NT2/D1 (cell line): ENCODE results near the gene PHF23.

Experiments
- DNase-seq: peaks from one replicate; pipeline ENCODE4 v3.0.0-alpha.2; 2011; ENCODE audit warnings: low read depth, low spot score
- H3K27me3 ChIP-seq: 2 replicates; pipeline ENCODE4 v1.6.0; 2011; ENCODE audit warnings: mild to moderate bottlenecking; ENCODE audit not compliant: insufficient read length, insufficient read depth
- H3K36me3 ChIP-seq: 2 replicates; pipeline ENCODE4 v1.6.1; 2011; ENCODE audit warnings: mild to moderate bottlenecking, low read length, mixed read lengths; ENCODE audit not compliant: insufficient read depth, insufficient read length
- H3K4me1 ChIP-seq: 2 replicates; pipeline ENCODE4 v1.5.1; 2011; ENCODE audit not compliant: insufficient read depth, insufficient read length
- H3K4me3 ChIP-seq: 2 replicates; pipeline ENCODE4 v1.5.1; 2011; ENCODE audit warnings: low read depth; ENCODE audit not compliant: insufficient read length
- H3K9ac ChIP-seq: 2 replicates; pipeline ENCODE4 v1.6.0; 2011; ENCODE audit warnings: low read depth; ENCODE audit not compliant: insufficient read length
- H3K9me3 ChIP-seq: 2 replicates; pipeline ENCODE4 v1.5.1; 2011; ENCODE audit warnings: mild to moderate bottlenecking, low read length; ENCODE audit not compliant: insufficient read depth
- SUZ12 ChIP-seq: IDR thresholded peaks from 2 replicates; pipeline ENCODE4 v1.6.1; 2011; ENCODE audit not compliant: insufficient read length, insufficient read depth; ENCODE audit errors: extremely low read depth
- YY1 ChIP-seq: IDR thresholded peaks from 2 replicates; pipeline ENCODE4 v1.6.1; 2011; ENCODE audit not compliant: insufficient read length, insufficient read depth
- ZNF274 ChIP-seq: IDR thresholded peaks from 2 replicates; pipeline ENCODE4 v1.6.1; 2011; ENCODE audit warnings: mild to moderate bottlenecking, low read depth, low read length

PHF23 gene

DNA sequence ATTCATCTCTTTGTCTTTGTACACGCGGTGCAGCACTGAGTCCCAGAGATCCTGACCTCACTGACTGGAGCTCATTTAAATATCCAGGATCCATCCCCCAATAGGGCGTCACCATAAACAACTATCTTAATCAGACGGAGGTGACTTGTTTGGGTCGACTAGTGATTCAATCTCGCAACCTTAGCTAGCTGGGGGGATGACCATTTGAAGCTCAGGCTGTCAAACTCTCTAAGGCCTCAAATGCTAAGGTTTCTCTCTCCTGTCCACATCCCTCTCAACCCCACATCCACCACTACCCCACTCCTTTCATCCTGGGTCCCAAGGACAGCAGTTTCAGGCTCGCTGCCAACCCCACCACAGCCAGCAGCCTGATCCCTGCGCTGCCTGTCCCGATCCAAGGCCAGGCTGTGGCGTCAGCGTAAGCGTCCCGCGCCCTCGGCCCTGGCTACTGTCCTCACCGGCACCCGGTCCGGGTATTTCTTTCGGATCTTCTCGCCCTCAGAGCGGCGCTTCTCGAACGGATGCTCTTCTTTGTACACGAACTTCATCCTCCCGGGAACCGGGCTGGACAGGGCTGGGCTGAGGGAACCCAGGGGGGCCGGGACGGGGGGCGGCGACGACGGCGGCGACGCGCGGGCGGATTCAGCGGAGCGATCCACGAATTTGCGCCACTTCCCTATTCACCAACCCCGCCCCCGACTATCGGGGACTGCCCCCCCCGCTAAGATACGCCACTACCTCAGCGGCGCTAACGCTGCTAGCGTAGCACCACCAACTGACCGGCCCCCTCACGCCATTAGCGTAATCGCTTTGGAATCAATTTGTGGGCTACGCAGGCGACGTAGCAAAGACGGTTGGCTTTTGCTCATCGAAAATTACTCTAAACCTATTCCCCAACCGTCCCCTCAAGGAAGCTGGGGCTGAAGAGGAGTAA is 2.8 kb upstream of the PHF23 start, which contains the start of gene GABARAP:
GABARAP (minus strand) TSS at position 667 of the 934 bp plus-strand sequence; CDS start at position 548, 119 bp downstream.
- H3K9me3 ChIP-seq = no peaks in the 10 kb centered on the region
- peaks cover 44% of the 10 kb centered on the region for H3K36me3 ChIP-seq
- peaks cover 2% of the 10 kb centered on the region for H3K4me1 ChIP-seq
- TF ChIP-seq YY1 = no peak
- no peak for TF ChIP-seq SUZ12
- no peak for TF ChIP-seq ZNF274
- DNase-seq = peak; percentile 59
- H3K4me3 ChIP-seq = peak within 1 kb of the TSS; percentile 92
- H3K27me3 ChIP-seq = no peaks in the 10 kb centered on the region
- peak within 1 kb of the TSS; percentile 93 for H3K9ac ChIP-seq

DNA sequence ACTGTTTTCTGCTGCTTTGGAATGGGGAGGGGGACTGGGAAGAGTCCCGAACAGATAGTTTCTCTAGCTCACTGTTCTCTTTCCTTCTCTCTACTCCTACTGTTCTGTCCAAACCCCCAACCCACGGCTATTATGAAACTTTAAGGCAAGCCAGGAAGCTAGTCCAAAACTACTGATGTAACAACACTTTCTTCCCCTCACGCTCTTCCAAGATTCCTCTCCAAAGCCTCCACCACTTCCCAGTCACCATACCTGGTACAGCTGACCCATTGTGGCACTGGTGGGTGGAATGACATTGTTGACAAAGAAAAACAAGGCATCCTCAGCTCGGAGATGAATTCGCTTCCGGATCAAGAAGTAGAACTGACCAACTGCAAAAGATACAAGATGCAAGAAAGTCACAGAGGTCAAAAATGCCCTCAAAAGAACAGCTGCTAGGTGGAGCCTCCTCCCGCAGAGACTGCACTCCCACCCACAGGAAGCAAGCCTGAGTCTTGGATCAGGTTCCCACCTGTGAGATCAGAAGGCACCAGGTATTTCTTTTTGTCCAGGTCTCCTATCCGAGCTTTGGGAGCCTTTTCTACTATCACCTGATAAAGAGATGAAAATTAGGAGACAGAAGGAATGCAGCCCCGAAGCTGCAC is 2.0 kb upstream of the PHF23 start:
- Histone ChIP-seq H3K4me3 (peak overlapping the region; percentile 92), H3K9ac (peak overlapping the region; percentile 93), H3K4me1 (peaks cover 6% of the 10 kb centered on the region), H3K27me3 (no peaks in the 10 kb centered on the region), H3K9me3 (no peaks in the 10 kb centered on the region), H3K36me3 (peaks cover 44% of the 10 kb centered on the region)
- DNase-seq = no peak
- TF ChIP-seq ZNF274 (no peak), YY1 (no peak), SUZ12 (no peak)

GRCh38 chr17:7240375-7240774 is 1.1 kb upstream of the PHF23 start:
- Histone ChIP-seq H3K36me3 (peaks cover 46% of the 10 kb centered on the region), H3K4me1 (peaks cover 9% of the 10 kb centered on the region), H3K27me3 (no peaks in the 10 kb centered on the region), H3K9me3 (no peaks in the 10 kb centered on the region), H3K4me3 (no peak overlapping the region), H3K9ac (peak overlapping the region; percentile 93)
- TF ChIP-seq SUZ12 = no peak
- no peak for TF ChIP-seq ZNF274
- TF ChIP-seq YY1 = no peak
- no peak for DNase-seq

DNA sequence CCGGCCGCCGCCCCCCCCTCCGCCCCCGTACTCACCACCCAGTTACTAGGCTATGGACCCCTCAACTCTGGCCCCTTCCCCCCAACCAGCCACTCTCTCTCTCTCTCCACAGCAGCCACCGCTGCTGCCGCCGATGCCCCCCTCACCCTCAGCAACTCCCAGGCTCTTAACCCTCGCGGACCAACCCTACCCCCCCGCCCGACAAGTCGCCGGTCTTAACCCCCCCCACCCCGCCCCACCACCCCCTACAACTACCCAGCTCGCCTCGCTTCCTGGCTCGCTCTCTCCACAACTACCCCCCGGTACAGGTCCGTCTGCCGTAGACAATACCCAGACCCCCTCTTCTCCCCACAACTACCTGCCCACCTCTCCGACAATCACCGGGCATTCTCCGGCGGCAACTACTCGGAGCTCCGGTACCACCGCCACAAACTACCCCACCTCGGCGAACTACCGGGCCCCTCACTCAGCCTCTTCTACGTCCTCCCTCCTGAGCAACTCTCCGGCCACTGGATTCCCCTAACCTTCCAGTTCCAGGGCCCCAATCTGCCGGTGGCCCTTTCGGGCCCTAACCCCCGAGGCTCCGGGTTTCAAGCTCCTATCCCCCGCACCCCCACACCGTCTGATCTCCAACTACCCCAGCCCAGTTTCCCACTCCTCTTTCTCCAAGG is 702 bp downstream of the PHF23 start:
- H3K9ac ChIP-seq = peak overlapping the region; percentile 98
- peak overlapping the region; percentile 86 for H3K4me3 ChIP-seq
- TF ChIP-seq SUZ12 (no peak), ZNF274 (no peak), YY1 (no peak)
- H3K4me1 ChIP-seq = peaks cover 9% of the 10 kb centered on the region
- no peaks in the 10 kb centered on the region for H3K27me3 ChIP-seq
- peaks cover 42% of the 10 kb centered on the region for H3K36me3 ChIP-seq
- DNase-seq = no peak
- no peaks in the 10 kb centered on the region for H3K9me3 ChIP-seq

DNA sequence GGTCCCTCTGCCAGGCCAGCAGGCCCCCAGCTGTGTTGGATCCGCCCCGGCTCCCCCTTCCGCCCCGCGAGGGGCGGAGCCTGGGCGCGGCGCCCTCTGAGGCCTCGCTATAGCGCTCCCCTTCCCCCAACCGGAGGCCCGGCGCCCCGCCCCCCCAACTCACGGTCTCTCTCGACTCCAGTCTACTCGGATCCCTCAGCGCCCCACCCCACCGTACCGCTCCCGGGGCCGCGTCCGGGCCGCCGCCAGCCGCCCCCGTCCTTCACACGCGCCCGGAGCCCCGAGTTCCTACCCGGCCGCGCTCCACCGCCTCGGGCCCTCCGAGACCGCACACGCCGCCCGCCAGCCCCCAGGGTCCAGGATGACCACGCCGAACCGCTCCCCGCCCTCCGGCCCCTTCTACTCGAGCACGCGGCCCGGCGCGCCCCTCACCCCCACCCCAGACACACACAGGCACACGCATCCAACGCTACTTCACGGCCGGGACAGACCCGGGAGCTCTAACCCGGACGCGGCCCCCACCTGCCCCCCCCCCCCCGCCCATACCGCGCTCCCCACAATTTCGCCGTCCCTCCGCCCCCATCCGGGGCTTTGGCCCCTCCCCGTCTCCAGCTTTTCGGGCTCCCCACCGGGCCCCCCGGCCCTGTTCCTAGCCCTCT is 1.4 kb downstream of the PHF23 start:
- H3K4me3 ChIP-seq = peak overlapping the region; percentile 86
- no peak for DNase-seq

GRCh38 chr17:7237266-7237760 is 1.9 kb downstream of the PHF23 start:
- Histone ChIP-seq H3K9ac (peak overlapping the region; percentile 80), H3K36me3 (peaks cover 42% of the 10 kb centered on the region), H3K4me1 (peaks cover 10% of the 10 kb centered on the region)

More for the DNA sequence above, 1.4 kb downstream of the PHF23 start:
- peaks cover 9% of the 10 kb centered on the region for H3K4me1 ChIP-seq
- H3K9ac ChIP-seq = peak overlapping the region; percentile 86
- H3K27me3 ChIP-seq = no peaks in the 10 kb centered on the region
- no peaks in the 10 kb centered on the region for H3K9me3 ChIP-seq
- TF ChIP-seq YY1 (no peak), SUZ12 (no peak), ZNF274 (no peak)
- H3K36me3 ChIP-seq = peaks cover 42% of the 10 kb centered on the region

More at GRCh38 chr17:7237266-7237760, 1.9 kb downstream of the PHF23 start:
- Histone ChIP-seq H3K27me3 (no peaks in the 10 kb centered on the region), H3K4me3 (peak overlapping the region; percentile 86), H3K9me3 (no peaks in the 10 kb centered on the region)
- DNase-seq = no peak
- TF ChIP-seq SUZ12 (no peak), YY1 (no peak), ZNF274 (no peak)
